Keratinocyte (primary cell): Measurements from ENCODE around the gene B3GNT8. TPM values are rescaled to one million over a fixed set of nuclear protein-coding genes. Genes with fewer than 3 reads are reported as not detected.

Source experiments
- DNase-seq: peaks from one replicate; pipeline ENCODE4 v3.0.0-alpha.2; 2011; ENCODE audit warnings: low read depth, missing footprints, low spot score
- FAIRE-seq: peaks from 2 replicates; lab custom pipeline; 2011; peaks lifted over from hg19 to GRCh38; lab: Jason Lieb, UNC
- H2AFZ ChIP-seq: 2 replicates; pipeline ENCODE4 v1.6.0; 2012; ENCODE audit warnings: low read length, control low read depth, inconsistent platforms; ENCODE audit not compliant: control insufficient read depth
- H3K27ac ChIP-seq: 2 replicates; pipeline ENCODE4 v1.5.1; 2011; ENCODE audit warnings: low read length; ENCODE audit not compliant: control insufficient read depth, insufficient read depth
- H3K27me3 ChIP-seq: 3 replicates; pipeline ENCODE4 v1.6.0; 2011; ENCODE audit warnings: low read length; ENCODE audit not compliant: control insufficient read depth, insufficient read depth; ENCODE audit errors: extremely low read depth
- H3K36me3 ChIP-seq, 2 experiments: 2 replicates in 1 of 2; 3 replicates in 1 of 2; pipeline ENCODE4 v1.5.1; 2011; ENCODE audit warnings: low read length in 2 of 2, mild to moderate bottlenecking in 1 of 2; ENCODE audit not compliant: control insufficient read depth in 2 of 2, insufficient read depth in 2 of 2; ENCODE audit errors: extremely low read depth in 1 of 2
- H3K4me1 ChIP-seq: 3 replicates; pipeline ENCODE4 v1.5.1; 2011; ENCODE audit warnings: low read length; ENCODE audit not compliant: control insufficient read depth, insufficient read depth; ENCODE audit errors: extremely low read depth
- H3K4me2 ChIP-seq: 3 replicates; pipeline ENCODE4 v1.6.0; 2011; ENCODE audit warnings: low read depth, low read length; ENCODE audit not compliant: control insufficient read depth, insufficient read depth; ENCODE audit errors: extremely low read depth
- H3K4me3 ChIP-seq, 3 experiments: fragments of 200-600 bp in 1 of 3; sonication (generic) in 1 of 3; 2 replicates in 2 of 3; 3 replicates in 1 of 3; pipeline ENCODE4 v1.5.1; 2011 to 2016; ENCODE audit warnings: low read length in 3 of 3, mild to moderate bottlenecking in 3 of 3, control low read depth in 2 of 3, inconsistent platforms in 1 of 3, low read depth in 1 of 3, mixed read lengths in 1 of 3, mixed run types in 1 of 3, moderate library complexity in 1 of 3; ENCODE audit not compliant: control insufficient read depth in 2 of 3, insufficient read depth in 2 of 3; ENCODE audit errors: extremely low read depth in 1 of 3
- H3K79me2 ChIP-seq: 2 replicates; pipeline ENCODE4 v1.6.0; 2012; ENCODE audit warnings: low read length; ENCODE audit not compliant: control insufficient read depth, insufficient read depth
- H3K9ac ChIP-seq: 3 replicates; pipeline ENCODE4 v1.6.0; 2011; ENCODE audit warnings: low read length; ENCODE audit not compliant: control insufficient read depth, insufficient read depth; ENCODE audit errors: extremely low read depth
- H3K9me1 ChIP-seq: 3 replicates; pipeline ENCODE4 v1.6.0; 2011; ENCODE audit warnings: low read length; ENCODE audit not compliant: control insufficient read depth, insufficient read depth; ENCODE audit errors: extremely low read depth
- H3K9me3 ChIP-seq: 2 replicates; pipeline ENCODE4 v1.5.1; 2012; ENCODE audit warnings: low read depth, low read length; ENCODE audit not compliant: control insufficient read depth
- H4K20me1 ChIP-seq: 3 replicates; pipeline ENCODE4 v1.6.0; 2011; ENCODE audit warnings: low read length; ENCODE audit not compliant: control insufficient read depth, insufficient read depth; ENCODE audit errors: extremely low read depth
- CTCF ChIP-seq, 3 experiments: IDR thresholded peaks in 1 of 3; conservative IDR thresholded peaks in 1 of 3; optimal IDR thresholded peaks in 1 of 3; 2 replicates in 2 of 3; 3 replicates in 1 of 3; pipeline versions ENCODE3 to v1.5.1; 2011; ENCODE audit warnings: low read length in 3 of 3, mild to moderate bottlenecking in 3 of 3, moderate library complexity in 2 of 3, control low read depth in 1 of 3, inconsistent platforms in 1 of 3; ENCODE audit not compliant: insufficient read depth in 2 of 3; ENCODE audit errors: extremely low read depth in 1 of 3
- EZH2 ChIP-seq: IDR thresholded peaks from one replicate; pipeline ENCODE4 v1.6.1; 2012; ENCODE audit warnings: inconsistent platforms, mild to moderate bottlenecking, low read length, moderate library complexity
- dilution Hi-C: fragments of 300-500 bp; cut with MboI; formaldehyde crosslinking; loops from one replicate; pipeline ENCODE4 v1.7.0; 2020; ENCODE audit warnings: low sequenced_read_pairs; ENCODE audit not compliant: extremely low pct_ligation_motif_present
- polyA plus RNA-seq, 5 experiments: library from polyadenylated mRNA; depleted of rRNA in 3 of 5; stranded (reverse) in 3 of 5; stranded (forward) in 1 of 5; unstranded in 1 of 5; fragments of >200 nt; gene quantifications; 1 replicate in 1 of 5; 2 replicates in 3 of 5; 3 replicates in 1 of 5; pipeline versions ENCODE4 v1.2.1 to v1.2.3, GENCODE V29; 2011 to 2012; ENCODE audit warnings: missing spikeins in 2 of 5, low read depth in 1 of 5, low replicate concordance in 1 of 5

B3GNT8 gene
- polyA plus RNA-seq, 1 donor (not counting 4 experiments of a cell fraction or from before 2014, with no cell fraction given): 0.97 TPM

- Histone ChIP-seq H3K27ac (no peak overlapping the region), H2AFZ (no peak overlapping the region), H3K9me1 (no peaks in the 10 kb centered on the region), H3K4me2 (no peak overlapping the region), H3K27me3 (no peaks in the 10 kb centered on the region), H4K20me1 (no peaks in the 10 kb centered on the region), H3K4me1 (no peaks in the 10 kb centered on the region), H3K36me3 (peaks cover 16 to 19% of the 10 kb centered on the region in 2 experiments), H3K9me3 (no peaks in the 10 kb centered on the region), H3K9ac (no peak overlapping the region), H3K4me3 (no peak overlapping the region), H3K79me2 (peaks cover 1% of the 10 kb centered on the region)
- FAIRE-seq (no peak), DNase-seq (no peak)
- TF ChIP-seq EZH2 (no peak), CTCF (optimal IDR thresholded peaks at IDR 0.05 in 1 of 3, IDR thresholded peaks at IDR 0.05 in 1 of 3, conservative IDR thresholded peaks at IDR 0.05 in 1 of 3; ENCODE audit: extremely low read depth in 1 of 3, insufficient read depth in 2 of 3, low read length in 3 of 3) (no peak)
- dilution Hi-C loops: no loop called here
Measured at GRCh38 chr19:41421314-41421713, 5.9 kb downstream of the B3GNT8 start.

GRCh38 chr19:41420101-41420880, 6.9 kb downstream of the B3GNT8 start:
- Histone ChIP-seq H3K4me1 (no peaks in the 10 kb centered on the region), H3K4me3 (no peak overlapping the region), H3K79me2 (no peaks in the 10 kb centered on the region), H3K27ac (no peak overlapping the region), H3K36me3 (peaks cover 13 to 14% of the 10 kb centered on the region in 2 experiments), H3K9me3 (no peaks in the 10 kb centered on the region), H4K20me1 (no peaks in the 10 kb centered on the region), H3K9ac (no peak overlapping the region), H3K27me3 (no peaks in the 10 kb centered on the region), H3K9me1 (no peaks in the 10 kb centered on the region), H3K4me2 (no peak overlapping the region), H2AFZ (no peak overlapping the region)
- dilution Hi-C loops: no loop called here
- TF ChIP-seq EZH2 (no peak), CTCF (optimal IDR thresholded peaks at IDR 0.05 in 1 of 3, IDR thresholded peaks at IDR 0.05 in 1 of 3, conservative IDR thresholded peaks at IDR 0.05 in 1 of 3; ENCODE audit: extremely low read depth in 1 of 3, insufficient read depth in 2 of 3, low read length in 3 of 3) (no peak)
- FAIRE-seq (no peak), DNase-seq (no peak)
